HG03196 (cell line): ENCODE measurements around the gene FDCSP.
"Not testable (repeated sequence)": the region's sequence is repeated elsewhere in the genome, so short reads cannot be mapped to it uniquely, and the experiment has no call there.

Experiments used
- ATAC-seq: cut with Tn5 transposase; IDR thresholded peaks from one replicate; pipeline ENCODE4 v1.9.1; 2021; ENCODE audit not compliant: unreplicated experiment

The FDCSP gene

GRCh38 chr4:70239131-70239883, 13.4 kb downstream of the FDCSP start:
- no peak for ATAC-seq

GRCh38 chr4:70239884-70240591, 14.1 kb downstream of the FDCSP start:
- ATAC-seq: no peak

DNA sequence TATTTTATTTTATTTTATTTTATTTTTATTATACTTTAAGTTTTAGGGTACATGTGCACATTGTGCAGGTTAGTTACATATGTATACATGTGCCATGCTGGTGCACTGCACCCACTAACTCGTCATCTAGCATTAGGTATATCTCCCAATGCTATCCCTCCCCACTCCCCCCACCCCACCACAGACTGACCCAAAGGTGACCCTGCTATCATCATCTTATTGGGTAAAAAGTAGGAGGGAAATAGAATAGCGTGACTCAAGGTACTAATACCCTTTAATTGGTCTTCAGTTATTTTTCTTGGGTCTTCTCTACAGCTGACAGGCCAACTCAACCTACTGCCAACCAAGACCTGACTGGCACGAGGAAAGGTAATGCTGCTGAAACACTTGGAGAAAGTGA, 16.4 kb downstream of the FDCSP start, which contains the start of gene CSN3:
TSS of gene CSN3 (plus strand) at position 301 of the 400 bp plus-strand sequence. CDS start 2,223 bp downstream, outside the sequence.
- ATAC-seq: not testable (repeated sequence)

GRCh38 chr4:70243091-70243490, 17.2 kb downstream of the FDCSP start:
- ATAC-seq: no peak

- no peak for ATAC-seq
Observed at GRCh38 chr4:70251250-70251944, 25.5 kb downstream of the FDCSP start.

- no peak for ATAC-seq
Observed at GRCh38 chr4:70251945-70252277, 26.0 kb downstream of the FDCSP start.

- ATAC-seq: no peak
Observed at GRCh38 chr4:70269674-70270073, 43.8 kb downstream of the FDCSP start.

DNA sequence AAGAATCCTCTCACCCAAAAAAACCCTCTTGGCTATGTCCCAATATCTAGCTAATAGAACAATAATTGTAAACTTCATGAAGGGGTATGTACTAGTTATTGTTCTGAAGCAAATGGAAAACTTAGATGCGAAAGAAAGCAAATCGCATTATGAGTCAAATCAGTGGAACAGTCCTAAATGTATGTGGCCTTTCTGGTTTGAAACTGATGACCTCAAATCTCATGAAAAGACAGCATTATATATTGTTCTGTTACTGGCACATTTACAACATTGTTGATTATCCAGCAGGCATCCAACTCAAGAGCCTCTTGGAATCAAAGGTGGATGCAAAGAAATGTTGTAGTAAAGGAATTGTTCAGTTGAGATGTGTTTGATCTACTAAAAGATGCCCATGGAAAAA, 51.2 kb downstream of the FDCSP start:
- ATAC-seq: no peak

DNA sequence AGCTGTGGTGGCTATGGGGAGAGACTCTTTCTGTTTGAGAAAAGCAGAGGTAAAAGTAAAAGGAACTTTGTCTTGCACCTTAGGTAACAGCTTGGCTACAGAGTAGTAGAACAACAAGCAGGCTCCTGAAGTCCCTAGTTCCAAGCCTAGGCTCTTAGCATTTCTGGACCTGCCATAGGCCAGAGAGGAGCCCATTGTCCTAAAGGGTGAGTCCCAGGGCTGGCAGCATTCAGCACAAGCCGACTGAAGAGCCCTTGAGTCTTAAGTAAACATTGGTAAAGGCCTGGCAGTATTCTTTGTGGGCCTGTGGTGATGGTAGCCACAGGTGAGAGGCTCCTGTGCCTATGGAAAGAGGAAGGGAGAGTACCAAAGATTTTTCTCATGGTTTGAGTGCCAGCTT, 54.6 kb downstream of the FDCSP start:
- ATAC-seq: no peak
